T47D (cell line): ENCODE measurements around the gene ACYP1.
"Not testable (repeated sequence)": the region's sequence is repeated elsewhere in the genome, so short reads cannot be mapped to it uniquely, and the experiment has no call there.

ENCODE experiments used
- DNase-seq, 2 experiments: peaks; one replicate each; pipeline versions ENCODE4 v3.0.0 to v3.0.0-alpha.2; 2011 to 2012; ENCODE audit warnings: low read depth in 1 of 2, low spot score in 1 of 2
- JUND ChIP-seq: IDR thresholded peaks from 2 replicates; pipeline ENCODE4 v1.6.1; 2012; ENCODE audit warnings: low read depth
- in situ Hi-C: cut with HindIII; loops from 2 replicates; pipeline ENCODE4 v1.10.0; 2016; ENCODE audit warnings: low sequenced_read_pairs, low pct_unique_long_range_greater_than_20kb

The ACYP1 gene

GRCh38 chr14:75084513-75084912, 20.7 kb upstream of the ACYP1 start:
- no peak for TF ChIP-seq JUND
- in situ Hi-C loops: no loop called here
- DNase-seq: peak; percentile 67 to 79

GRCh38 chr14:75083271-75083670, 19.4 kb upstream of the ACYP1 start:
- in situ Hi-C loops: no loop called here
- no peak for TF ChIP-seq JUND
- DNase-seq: peak in 1 of 2 experiments; percentile 22

- DNase-seq: no peak
- in situ Hi-C loops: no loop called here
- no peak for TF ChIP-seq JUND
Measured at GRCh38 chr14:75081660-75082229, 17.9 kb upstream of the ACYP1 start.

DNA sequence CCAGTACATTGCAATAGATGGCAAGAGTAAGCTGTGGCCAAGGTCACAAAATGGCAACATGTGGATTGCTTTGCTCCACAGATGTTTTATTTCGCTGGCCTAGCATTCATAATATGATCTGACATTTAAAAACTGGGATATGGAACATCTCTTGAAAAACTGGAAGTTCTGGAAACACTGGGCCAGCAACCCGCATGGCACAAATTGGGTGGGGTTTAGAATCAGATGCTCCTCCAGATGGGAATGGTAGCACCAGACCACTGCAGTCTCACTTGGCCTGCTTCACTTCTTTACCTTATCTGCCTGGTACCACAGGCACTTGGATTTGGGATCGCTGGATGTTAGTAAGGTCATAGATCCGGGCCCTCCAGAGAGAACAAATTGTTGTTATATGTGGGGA, 15.7 kb upstream of the ACYP1 start:
- TF ChIP-seq JUND: no peak
- in situ Hi-C loops: no loop called here
- peak in 1 of 2 experiments; percentile 12 for DNase-seq

GRCh38 chr14:75077794-75078193, 14.0 kb upstream of the ACYP1 start:
- TF ChIP-seq JUND: no peak
- DNase-seq: no peak
- in situ Hi-C loops: no loop called here

- in situ Hi-C loops: no loop called here
- TF ChIP-seq JUND: no peak
- peak in 1 of 2 experiments; percentile 75 for DNase-seq
Measured at GRCh38 chr14:75070383-75070782, 6.6 kb upstream of the ACYP1 start.

DNA sequence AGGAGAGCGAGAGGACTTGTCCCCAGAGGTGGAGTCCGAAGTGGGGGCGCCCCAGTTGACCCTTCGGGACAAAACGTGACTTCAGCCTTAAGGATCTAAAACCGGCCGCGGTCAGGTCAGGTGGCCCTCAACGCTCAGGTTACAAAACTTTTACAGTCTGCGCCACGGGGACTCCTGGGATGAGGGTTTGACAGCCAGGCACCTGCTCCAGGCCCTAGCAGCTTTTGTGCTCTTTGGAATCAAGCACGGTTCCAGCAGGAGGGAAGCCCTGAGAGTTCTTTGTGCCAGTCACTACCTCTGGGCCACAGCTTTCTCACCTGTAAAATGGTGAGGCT, 6.0 kb upstream of the ACYP1 start:
- TF ChIP-seq JUND: no peak
- in situ Hi-C loops: no loop called here
- DNase-seq: no peak

DNA sequence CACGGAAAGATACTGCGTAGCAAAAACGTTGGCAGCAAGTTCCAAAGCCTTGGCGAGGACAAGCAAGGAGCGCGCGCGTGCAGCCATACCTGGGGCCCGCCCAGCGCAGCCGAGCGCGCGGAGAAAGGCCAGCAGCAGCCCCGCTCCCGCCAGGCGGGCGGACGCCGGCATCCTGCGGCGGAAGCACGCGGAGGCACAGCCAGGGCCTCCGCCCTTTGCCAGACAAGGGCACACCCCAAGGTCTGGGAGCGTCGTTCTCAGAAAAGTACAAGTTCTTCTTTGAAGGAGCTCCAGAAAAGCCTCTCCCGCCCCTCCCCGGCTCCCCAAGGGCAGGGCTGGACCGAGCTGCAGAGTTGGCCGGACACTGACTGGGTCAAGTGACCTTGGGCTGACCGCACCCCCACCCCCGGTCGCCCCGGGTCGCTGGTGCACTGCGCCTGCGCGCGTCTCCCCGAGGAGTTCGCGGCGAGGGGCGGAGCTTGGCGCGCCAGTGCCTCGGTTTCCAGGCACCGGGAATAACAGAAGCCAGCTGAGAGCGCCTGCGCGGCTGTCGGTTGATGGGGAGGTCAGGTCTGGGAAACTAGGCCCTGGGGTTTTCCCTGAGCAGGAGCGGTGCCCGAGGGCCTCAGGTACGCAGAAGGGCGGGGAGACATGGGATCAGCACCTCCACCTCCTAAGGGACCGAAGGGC, 5.4 kb upstream of the ACYP1 start, which contains the start of gene ZC2HC1C:
TSS of gene ZC2HC1C (plus strand) at position 521 of the 690 bp plus-strand sequence. CDS start 933 bp downstream, outside the sequence.
- TF ChIP-seq JUND: no peak
- DNase-seq: peak; percentile 80 to 95
- in situ Hi-C loops: no loop called here

- peak in 1 of 2 experiments; percentile 15 for DNase-seq
- in situ Hi-C loops: no loop called here
- TF ChIP-seq JUND: no peak
Measured at GRCh38 chr14:75068294-75069120, 4.7 kb upstream of the ACYP1 start.

DNA sequence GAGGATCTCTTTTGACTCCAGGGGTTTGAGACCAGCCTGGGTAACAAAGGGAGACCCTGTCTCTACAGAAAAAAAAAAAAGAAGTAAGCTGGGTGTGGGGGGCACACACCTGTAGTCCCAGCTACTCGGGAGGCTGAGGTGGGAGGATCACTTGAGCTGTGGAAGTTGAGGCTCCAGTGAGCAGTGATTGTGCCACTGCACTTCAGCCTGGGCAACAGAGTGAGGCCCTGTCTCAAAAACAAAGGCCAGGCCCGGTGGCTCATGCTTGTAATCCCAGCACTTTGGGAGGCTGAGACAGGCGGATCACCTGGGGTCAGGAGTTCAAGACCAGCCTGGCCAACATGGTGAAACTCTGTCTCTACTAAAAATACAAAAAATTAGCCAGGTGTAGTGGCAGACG, 3.9 kb upstream of the ACYP1 start:
- DNase-seq, in situ Hi-C loops: not testable (repeated sequence)

GRCh38 chr14:75067212-75067611, 3.4 kb upstream of the ACYP1 start:
- no peak for DNase-seq
- no peak for TF ChIP-seq JUND
- in situ Hi-C loops: no loop called here

GRCh38 chr14:75066691-75067090, 2.9 kb upstream of the ACYP1 start:
- TF ChIP-seq JUND: no peak
- DNase-seq: no peak
- in situ Hi-C loops: no loop called here

DNA sequence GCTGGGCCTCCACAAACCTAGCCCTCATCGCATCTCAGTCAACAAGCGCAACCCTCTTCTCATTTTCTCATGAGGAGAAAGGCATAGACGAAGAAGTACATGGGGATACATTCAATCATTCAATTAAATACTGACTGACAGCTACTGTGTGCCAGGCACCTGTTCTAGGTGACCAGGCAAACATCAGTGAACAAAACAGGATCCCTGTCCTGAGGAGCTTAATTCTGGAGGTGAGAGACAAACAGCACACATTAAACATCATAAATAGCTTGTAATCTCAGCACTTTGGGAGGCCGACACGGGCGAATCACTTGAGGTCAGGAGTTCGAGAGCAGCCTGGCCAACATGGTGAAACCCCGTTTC, 362 bp upstream of the ACYP1 start:
- DNase-seq: no peak
- in situ Hi-C loops: no loop called here
- TF ChIP-seq JUND: no peak
